B cell (primary cell): Measurements from ENCODE around the gene TSC2. TPM values are rescaled to one million over a fixed set of nuclear protein-coding genes. Genes with fewer than 3 reads are reported as not detected.
"Not testable (repeated sequence)": the region's sequence is repeated elsewhere in the genome, so short reads cannot be mapped to it uniquely, and the experiment has no call there.

Experiments used
- ATAC-seq: fragments of 200-7000 bp; cut with Tn5 transposase; one replicate; pipeline ENCODE4 v1.10.0; 2021; ENCODE audit warnings: low read depth, mild to moderate bottlenecking, moderate number of reproducible peaks, moderate library complexity
- CTCF ChIA-PET: fragments of 350-600 bp; sonication (Branson Sonifier 250); formaldehyde crosslinking; loops from one replicate; lab custom pipeline; 2021; ENCODE audit warnings: antibody characterized with exemption, inconsistent platforms; lab: Charles Lee
- POLR2A ChIA-PET: fragments of 350-600 bp; sonication (Branson Sonifier 250); formaldehyde crosslinking; loops from one replicate; lab custom pipeline; 2021; ENCODE audit warnings: antibody characterized with exemption; lab: Charles Lee
- DNase-seq: peaks from one replicate; pipeline ENCODE4 v3.0.0; 2013
- H2AFZ ChIP-seq: 2 replicates; pipeline ENCODE4 v1.6.1; 2012; ENCODE audit warnings: mild to moderate bottlenecking, low read depth, low read length; ENCODE audit not compliant: insufficient read depth, poor library complexity, severe bottlenecking
- H3K27ac ChIP-seq, 2 donors: 1 replicate in 1 of 2; 2 replicates in 1 of 2; pipeline ENCODE4 v1.5.1; 2012 to 2013; ENCODE audit warnings: low read length in 2 of 2, mild to moderate bottlenecking in 2 of 2, moderate library complexity in 1 of 2
- H3K27me3 ChIP-seq, 4 experiments: fragments of 200-600 bp in 1 of 4; sonication (generic) in 1 of 4; replicated peaks in 1 of 4; 1 replicate in 2 of 4; 2 replicates in 2 of 4; pipeline versions ENCODE4 v1.6.1 to v1.7.0; 2013 to 2016; ENCODE audit warnings: low read length in 3 of 4, mild to moderate bottlenecking in 2 of 4, mixed read lengths in 1 of 4, moderate library complexity in 1 of 4; ENCODE audit not compliant: insufficient read depth in 4 of 4, control insufficient read depth in 3 of 4; ENCODE audit errors: control extremely low read depth in 1 of 4
- H3K36me3 ChIP-seq, 2 experiments: replicated peaks in 1 of 2; 1 replicate in 1 of 2; 2 replicates in 1 of 2; pipeline versions ENCODE4 v1.6.1 to v1.7.1; 2013; ENCODE audit warnings: low read length in 1 of 2; ENCODE audit not compliant: insufficient read depth in 2 of 2, control insufficient read depth in 1 of 2; ENCODE audit errors: control extremely low read depth in 1 of 2, extremely low read depth in 1 of 2
- H3K4me1 ChIP-seq, 2 donors: fragments of 200-600 bp in 1 of 2; sonication (generic) in 1 of 2; 1 replicate in 1 of 2; 2 replicates in 1 of 2; pipeline versions ENCODE4 v1.5.1 to v1.6.1; 2013 to 2017; ENCODE audit warnings: low read length in 2 of 2; ENCODE audit not compliant: control insufficient read depth in 2 of 2, insufficient read depth in 2 of 2
- H3K4me2 ChIP-seq: replicated peaks from 2 replicates; pipeline ENCODE3; 2012; ENCODE audit warnings: mild to moderate bottlenecking, low read depth, low read length; ENCODE audit not compliant: poor library complexity, severe bottlenecking
- H3K4me3 ChIP-seq, 5 experiments: fragments of 200-600 bp in 1 of 5; sonication (generic) in 1 of 5; 1 replicate in 3 of 5; 2 replicates in 2 of 5; pipeline versions ENCODE4 v1.5.1 to v1.7.0; 2011 to 2016; ENCODE audit warnings: low read length in 4 of 5, mild to moderate bottlenecking in 4 of 5, low read depth in 2 of 5, control low read depth in 1 of 5, moderate library complexity in 1 of 5; ENCODE audit not compliant: insufficient read depth in 1 of 5; ENCODE audit errors: control extremely low read depth in 1 of 5, extremely low read depth in 1 of 5
- H3K79me2 ChIP-seq: fragments of 200-600 bp; sonication (generic); one replicate; pipeline ENCODE4 v1.6.0; 2016; ENCODE audit warnings: low read length; ENCODE audit not compliant: control insufficient read depth, insufficient read depth
- H3K9ac ChIP-seq: fragments of 200-600 bp; sonication (generic); 2 replicates; pipeline ENCODE4 v1.6.1; 2017; ENCODE audit warnings: mild to moderate bottlenecking, low read length, moderate library complexity
- H3K9me3 ChIP-seq, 3 donors: one replicate each; pipeline versions ENCODE4 v1.6.1 to v1.7.1; 2013; ENCODE audit warnings: low read length in 2 of 3; ENCODE audit not compliant: control insufficient read depth in 2 of 3, insufficient read depth in 1 of 3; ENCODE audit errors: control extremely low read depth in 1 of 3
- H4K20me1 ChIP-seq: 2 replicates; pipeline ENCODE4 v1.6.0; 2012; ENCODE audit warnings: mild to moderate bottlenecking, low read length; ENCODE audit not compliant: insufficient read depth, control insufficient read depth, poor library complexity, severe bottlenecking
- H3K27ac Mint-ChIP-seq: one replicate; pipeline ENCODE4 v1.8.0; 2021; ENCODE audit warnings: mixed read lengths
- H3K27me3 Mint-ChIP-seq: one replicate; pipeline ENCODE4 v1.8.0; 2021; ENCODE audit warnings: mixed read lengths
- H3K4me1 Mint-ChIP-seq: one replicate; pipeline ENCODE4 v1.8.0; 2021; ENCODE audit warnings: mixed read lengths
- H3K4me3 Mint-ChIP-seq: one replicate; pipeline ENCODE4 v1.8.0; 2021; ENCODE audit warnings: mixed read lengths
- H3K9me3 Mint-ChIP-seq: one replicate; pipeline ENCODE4 v1.8.0; 2022; ENCODE audit warnings: mixed read lengths; ENCODE audit not compliant: insufficient read depth
- WGBS: methylation state at CpG from one replicate; pipeline ENCODE4 v1.1.5; 2013; ENCODE audit warnings: missing lambda C conversion rate; ENCODE audit not compliant: insufficient coverage; 5-methylcytosine and 5-hydroxymethylcytosine counted together
- intact Hi-C: fragments of 100-400 bp; cut with micrococcal nuclease; formaldehyde crosslinking; loops from one replicate; pipeline ENCODE4 v1.10.0; 2022
- polyA plus RNA-seq: library from polyadenylated mRNA; depleted of rRNA; stranded (reverse); fragments of >200 nt; gene quantifications from 2 replicates; pipeline ENCODE4 v1.2.3, GENCODE V29; 2012
- total RNA-seq, 2 donors: library from RNA; stranded (reverse); fragments of 120-200 nt in 1 of 2; gene quantifications; 1 replicate in 1 of 2; 2 replicates in 1 of 2; pipeline versions ENCODE4 v1.2.3 to v1.2.4, GENCODE V29; 2013 to 2022

TSC2 gene
- total and polyA plus RNA-seq, 2 donors (not counting 1 experiment from before 2014, with no cell fraction given): 128 to 194 TPM

GRCh38 chr16:2117960-2118722 lies 70.4 kb downstream of the TSC2 start:
- H3K27ac ChIP-seq, H3K27me3 Mint-ChIP-seq, POLR2A ChIA-PET, H3K36me3 ChIP-seq, H3K4me1 Mint-ChIP-seq, H3K79me2 ChIP-seq, H3K27me3 ChIP-seq, CTCF ChIA-PET, DNase-seq, ATAC-seq, intact Hi-C loops, H3K4me1 ChIP-seq, H4K20me1 ChIP-seq, H3K4me3 Mint-ChIP-seq, H3K4me3 ChIP-seq, H3K9ac ChIP-seq, H3K9me3 Mint-ChIP-seq, H3K27ac Mint-ChIP-seq, H3K9me3 ChIP-seq, H3K4me2 ChIP-seq, H2AFZ ChIP-seq: not testable (repeated sequence)
- WGBS: 97% methylated on average over 11 of the region's 35 CpGs

GRCh38 chr16:2121325-2121724 lies 73.5 kb downstream of the TSC2 start:
- H4K20me1 ChIP-seq, H3K36me3 ChIP-seq, H3K4me2 ChIP-seq, H3K4me3 Mint-ChIP-seq, H3K4me1 ChIP-seq, H2AFZ ChIP-seq, H3K79me2 ChIP-seq, H3K9me3 ChIP-seq, H3K9me3 Mint-ChIP-seq, H3K27me3 ChIP-seq, H3K4me3 ChIP-seq, H3K27ac ChIP-seq, H3K27me3 Mint-ChIP-seq, POLR2A ChIA-PET, H3K9ac ChIP-seq: not testable (repeated sequence)
- WGBS: no CpG with 5 or more reads among the region's 9 CpGs
- ATAC-seq (peak; percentile 60), DNase-seq (peak; percentile 45)
- CTCF ChIA-PET: interaction anchor here (0.6 to 2.9 kb wide), 8 partner anchors 19 to 128 kb away, joined by 3 to 26 read pairs (median 4); partner anchors contain the start of gene TRAF7
- H3K4me1 Mint-ChIP-seq: peaks cover 12% of the 10 kb centered on the region
- peak overlapping the region; percentile 41 for H3K27ac Mint-ChIP-seq
- intact Hi-C loops: loop anchor here (1.0 kb wide), 1 partner anchor 32 kb away; no protein-coding TSS in a partner anchor
